HepG2 (cell line): ENCODE data around the gene TMEM150C. TPM values are rescaled to one million over a fixed set of nuclear protein-coding genes. Genes with fewer than 3 reads are reported as not detected.

ENCODE experiments used
- ATAC-seq: fragments of 200-7000 bp; cut with Tn5 transposase; 3 replicates; pipeline ENCODE4 v1.9.1; 2020; ENCODE audit warnings: mild to moderate bottlenecking, moderate library complexity
- BruUV-seq: library from RNA; stranded (reverse); fragments of 400-500 nt; replicated peaks from 2 replicates; lab custom pipeline; 2021; lab: Mats Ljungman, UMichigan
- CTCF ChIA-PET: fragments of 300-600 bp; formaldehyde crosslinking; extraction: SDS; loops from one replicate; lab custom pipeline; 2021; ENCODE audit warnings: low total read pairs, inconsistent platforms, low intra/inter-chr PET ratio; lab: Yijun Ruan, JAX
- POLR2A ChIA-PET: fragments of 350-600 bp; sonication (Branson Sonifier 250); formaldehyde crosslinking; loops from one replicate; lab custom pipeline; 2020; ENCODE audit warnings: antibody characterized with exemption, inconsistent platforms; lab: Yijun Ruan, JAX
- DNase-seq: peaks from one replicate; pipeline ENCODE4 v3.0.0-alpha.2; 2015; ENCODE audit warnings: low spot score
- FAIRE-seq: peaks from 3 replicates; lab custom pipeline; 2011; peaks lifted over from hg19 to GRCh38; lab: Jason Lieb, UNC
- H2AFZ ChIP-seq: one replicate; pipeline ENCODE4 v1.6.1; 2011; ENCODE audit warnings: low read length, inconsistent platforms
- H3K27ac ChIP-seq: fragments of 300-600 bp; 3 replicates; pipeline ENCODE4 v1.8.0; 2011; ENCODE audit warnings: mixed run types, mild to moderate bottlenecking, mixed read lengths, low read length, inconsistent platforms; ENCODE audit not compliant: insufficient read depth; ENCODE audit errors: extremely low read length
- H3K27me3 ChIP-seq, 2 experiments: fragments of 200-600 bp in 1 of 2; 2 replicates in 1 of 2; 3 replicates in 1 of 2; pipeline versions ENCODE4 v1.6.0 to v1.8.0; 2011; ENCODE audit warnings: low read length in 2 of 2, mild to moderate bottlenecking in 2 of 2, moderate library complexity in 2 of 2, inconsistent platforms in 1 of 2; ENCODE audit not compliant: insufficient read depth in 2 of 2, control insufficient read depth in 1 of 2
- H3K36me3 ChIP-seq, 2 experiments: fragments of 200-600 bp in 1 of 2; replicated peaks in 1 of 2; 2 replicates in 1 of 2; 3 replicates in 1 of 2; pipeline versions ENCODE4 v1.5.1 to v1.8.0; 2011; ENCODE audit warnings: low read length in 2 of 2, inconsistent platforms in 1 of 2; ENCODE audit not compliant: insufficient read depth in 2 of 2, control insufficient read depth in 1 of 2
- H3K4me1 ChIP-seq: 2 replicates; pipeline ENCODE4 v1.5.1; 2012; ENCODE audit warnings: low read length, inconsistent platforms; ENCODE audit not compliant: insufficient read depth
- H3K4me2 ChIP-seq: 2 replicates; pipeline ENCODE4 v1.6.0; 2011; ENCODE audit warnings: low read depth, low read length, inconsistent platforms
- H3K4me3 ChIP-seq, 3 experiments: fragments of 200-600 bp in 1 of 3; sonication (generic), shearing (Covaris generic) in 1 of 3; replicated peaks in 1 of 3; 2 replicates each; pipeline ENCODE4 v1.5.1; 2011 to 2016; ENCODE audit warnings: low read length in 3 of 3, inconsistent platforms in 2 of 3, low read depth in 2 of 3, mild to moderate bottlenecking in 2 of 3, control low read depth in 1 of 3, mixed read lengths in 1 of 3; ENCODE audit not compliant: insufficient read depth in 1 of 3
- H3K79me2 ChIP-seq: one replicate; pipeline ENCODE4 v1.6.1; 2011; ENCODE audit warnings: low read length, inconsistent platforms; ENCODE audit not compliant: insufficient read depth
- H3K9ac ChIP-seq: 2 replicates; pipeline ENCODE4 v1.6.0; 2011; ENCODE audit warnings: mild to moderate bottlenecking, low read depth, low read length, inconsistent platforms; ENCODE audit not compliant: insufficient read depth
- H3K9me3 ChIP-seq: 2 replicates; pipeline ENCODE4 v1.5.1; 2012; ENCODE audit warnings: mild to moderate bottlenecking, low read length
- H4K20me1 ChIP-seq: 2 replicates; pipeline ENCODE4 v1.6.0; 2011; ENCODE audit warnings: inconsistent platforms, mild to moderate bottlenecking, low read length, moderate library complexity; ENCODE audit not compliant: insufficient read depth
- HOXA3 ChIP-seq: sonication (generic); formaldehyde crosslinking; IDR thresholded peaks from 2 replicates; pipeline ENCODE4 v1.5.0; 2020; ENCODE audit warnings: missing genetic modification reagents
- HOXD1 ChIP-seq: sonication (generic); formaldehyde crosslinking; IDR thresholded peaks from 2 replicates; pipeline ENCODE4 v1.5.0; 2020; ENCODE audit warnings: missing genetic modification reagents
- MTA3 ChIP-seq: sonication (generic); formaldehyde crosslinking; IDR thresholded peaks from 2 replicates; pipeline ENCODE4 v1.4.0; 2020; ENCODE audit warnings: missing genetic modification reagents
- SAP130 ChIP-seq: IDR thresholded peaks from 2 replicates; pipeline ENCODE4 v1.6.1; 2016; ENCODE audit warnings: low read depth
- SATB2 ChIP-seq: sonication (generic); formaldehyde crosslinking; IDR thresholded peaks from 2 replicates; pipeline ENCODE4 v1.5.0; 2020; ENCODE audit warnings: missing genetic modification reagents
- ZNF331 ChIP-seq: sonication (generic); formaldehyde crosslinking; IDR thresholded peaks from 2 replicates; pipeline ENCODE4 v1.4.0; 2020; ENCODE audit warnings: missing genetic modification reagents
- ZNF678 ChIP-seq: sonication (generic); formaldehyde crosslinking; IDR thresholded peaks from 2 replicates; pipeline ENCODE4 v1.4.0; 2020; ENCODE audit warnings: mild to moderate bottlenecking, missing genetic modification reagents
- ZNF747 ChIP-seq: sonication (generic); formaldehyde crosslinking; IDR thresholded peaks from 2 replicates; pipeline ENCODE4 v1.8.1; 2023; ENCODE audit warnings: missing genetic modification reagents, mild to moderate bottlenecking, borderline replicate concordance
- WGBS: methylation state at CpG from one replicate; pipeline ENCODE4 v1.1.6; 2017; ENCODE audit warnings: low lambda C conversion rate; 5-methylcytosine and 5-hydroxymethylcytosine counted together
- in situ Hi-C: cut with HindIII; loops from 2 replicates; pipeline ENCODE4 v1.10.0; 2017; ENCODE audit warnings: low pct_unique_long_range_greater_than_20kb; ENCODE audit not compliant: extremely low pct_ligation_motif_present
- intact Hi-C: fragments of 100-400 bp; cut with micrococcal nuclease; formaldehyde crosslinking; loops from one replicate; pipeline ENCODE4 v1.10.0; 2022; ENCODE audit not compliant: unreplicated experiment
- polyA plus RNA-seq, 8 experiments: library from polyadenylated mRNA; depleted of rRNA in 3 of 8; stranded (reverse) in 7 of 8; unstranded in 1 of 8; fragments of >200 nt; fragmentation: Illumina TruSeq in 4 of 8; extraction: Trizol in 4 of 8; gene quantifications; 2 replicates each; pipeline versions ENCODE4 v1.2.1 to v1.2.3, GENCODE V29; 2011 to 2016; ENCODE audit warnings: low read depth in 4 of 8, missing spikeins in 1 of 8, mixed read lengths in 1 of 8; ENCODE audit not compliant: insufficient read depth in 1 of 8
- total RNA-seq, 5 experiments: library from RNA; depleted of rRNA; stranded (reverse); fragments of >200 nt; fragmentation: Illumina TruSeq; extraction: Trizol; gene quantifications; 2 replicates each; pipeline ENCODE4 v1.2.3, GENCODE V29; 2016; ENCODE audit warnings: low read depth in 1 of 5
- TF ChIP-seq, protein P1 (sequence below): sonication (generic); formaldehyde crosslinking; IDR thresholded peaks from 2 replicates; pipeline ENCODE4 v1.4.0; 2020; ENCODE audit warnings: mild to moderate bottlenecking, missing genetic modification reagents
- TF ChIP-seq, protein P2 (sequence below): sonication (generic); formaldehyde crosslinking; IDR thresholded peaks from 2 replicates; pipeline ENCODE4 v1.8.1; 2023; ENCODE audit warnings: mild to moderate bottlenecking, moderate library complexity, missing genetic modification reagents
- TF ChIP-seq, protein P3 (sequence below): sonication (generic); formaldehyde crosslinking; IDR thresholded peaks from 2 replicates; pipeline ENCODE4 v1.5.1; 2020; ENCODE audit warnings: mild to moderate bottlenecking, missing genetic modification reagents, moderate library complexity
- TF ChIP-seq, protein P4 (sequence below): IDR thresholded peaks from 2 replicates; pipeline ENCODE4 v1.6.1; 2012; ENCODE audit warnings: inconsistent platforms
- TF ChIP-seq, protein P5 (sequence below): sonication (generic); formaldehyde crosslinking; IDR thresholded peaks from 2 replicates; pipeline ENCODE4 v1.5.0; 2020; ENCODE audit warnings: mild to moderate bottlenecking, missing genetic modification reagents

TMEM150C gene
- total and polyA plus RNA-seq, 2 of the 13 experiments (the other 11 are each of a cell fraction or from before 2014, with no cell fraction given), result 0.33 to 0.42 TPM

DNA sequence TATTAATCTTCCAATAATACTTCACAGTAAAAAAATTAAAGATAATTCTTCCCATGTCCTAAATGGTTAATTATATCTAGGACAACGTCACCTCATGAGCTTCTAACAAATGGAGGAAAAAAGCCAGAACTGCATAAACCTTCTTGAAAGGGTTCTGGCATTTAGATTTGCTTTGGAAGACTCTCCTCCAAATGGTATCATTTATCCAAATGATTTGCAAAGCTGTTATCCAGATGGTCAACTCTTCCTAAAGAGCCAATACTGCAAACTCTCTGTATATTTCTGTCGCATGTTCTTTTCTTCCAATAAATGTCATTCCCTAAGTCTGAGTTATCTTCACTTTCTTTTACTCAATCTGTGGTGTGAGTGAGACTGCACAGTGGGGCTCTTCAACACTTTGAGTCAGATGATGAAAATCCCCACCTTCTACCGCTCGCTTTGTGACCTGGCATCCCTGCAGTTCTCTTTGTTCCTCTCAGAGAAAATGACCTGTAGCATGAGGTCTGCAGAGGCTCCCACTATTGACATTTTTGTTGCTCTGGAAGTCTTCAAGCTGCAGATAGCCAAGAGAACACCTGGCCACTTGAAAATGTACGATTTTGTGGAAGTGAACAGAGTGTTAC is 52.9 kb downstream of the TMEM150C start:
- ChIA-PET POLR2A (no interaction called here), CTCF (no interaction called here)
- H2AFZ ChIP-seq, result no peak overlapping the region
- no peak overlapping the region for H3K9ac ChIP-seq
- H3K4me2 ChIP-seq, result no peak overlapping the region
- no peaks in the 10 kb centered on the region for H3K4me1 ChIP-seq
- in situ Hi-C loops, result no loop called here
- H3K27me3 ChIP-seq, result no peaks in the 10 kb centered on the region; a peak in 1 of 5 replicates
- DNase-seq (no peak), ATAC-seq (no peak), FAIRE-seq (no peak)
- no peaks in the 10 kb centered on the region for H3K9me3 ChIP-seq
- H3K79me2 ChIP-seq, result no peaks in the 10 kb centered on the region
- intact Hi-C loops, result no loop called here
- H4K20me1 ChIP-seq, result no peaks in the 10 kb centered on the region
- BruUV-seq, result no TSS peak
- WGBS, result 74% methylated on average over 5 of the region's 5 CpGs
- no peak overlapping the region for H3K27ac ChIP-seq
- no peaks in the 10 kb centered on the region for H3K36me3 ChIP-seq
- H3K4me3 ChIP-seq, result no peak overlapping the region
- TF ChIP-seq ZNF747 (CRISPR knock-in tag) (no peak), SATB2 (no peak), HOXA3 (no peak), ZNF331 (CRISPR knock-in tag) (no peak), ZNF678 (no peak), HOXD1 (no peak), SAP130 (CRISPR knock-in tag) (no peak), MTA3 (CRISPR knock-in tag) (no peak)
- TF ChIP-seq, protein P1, sequence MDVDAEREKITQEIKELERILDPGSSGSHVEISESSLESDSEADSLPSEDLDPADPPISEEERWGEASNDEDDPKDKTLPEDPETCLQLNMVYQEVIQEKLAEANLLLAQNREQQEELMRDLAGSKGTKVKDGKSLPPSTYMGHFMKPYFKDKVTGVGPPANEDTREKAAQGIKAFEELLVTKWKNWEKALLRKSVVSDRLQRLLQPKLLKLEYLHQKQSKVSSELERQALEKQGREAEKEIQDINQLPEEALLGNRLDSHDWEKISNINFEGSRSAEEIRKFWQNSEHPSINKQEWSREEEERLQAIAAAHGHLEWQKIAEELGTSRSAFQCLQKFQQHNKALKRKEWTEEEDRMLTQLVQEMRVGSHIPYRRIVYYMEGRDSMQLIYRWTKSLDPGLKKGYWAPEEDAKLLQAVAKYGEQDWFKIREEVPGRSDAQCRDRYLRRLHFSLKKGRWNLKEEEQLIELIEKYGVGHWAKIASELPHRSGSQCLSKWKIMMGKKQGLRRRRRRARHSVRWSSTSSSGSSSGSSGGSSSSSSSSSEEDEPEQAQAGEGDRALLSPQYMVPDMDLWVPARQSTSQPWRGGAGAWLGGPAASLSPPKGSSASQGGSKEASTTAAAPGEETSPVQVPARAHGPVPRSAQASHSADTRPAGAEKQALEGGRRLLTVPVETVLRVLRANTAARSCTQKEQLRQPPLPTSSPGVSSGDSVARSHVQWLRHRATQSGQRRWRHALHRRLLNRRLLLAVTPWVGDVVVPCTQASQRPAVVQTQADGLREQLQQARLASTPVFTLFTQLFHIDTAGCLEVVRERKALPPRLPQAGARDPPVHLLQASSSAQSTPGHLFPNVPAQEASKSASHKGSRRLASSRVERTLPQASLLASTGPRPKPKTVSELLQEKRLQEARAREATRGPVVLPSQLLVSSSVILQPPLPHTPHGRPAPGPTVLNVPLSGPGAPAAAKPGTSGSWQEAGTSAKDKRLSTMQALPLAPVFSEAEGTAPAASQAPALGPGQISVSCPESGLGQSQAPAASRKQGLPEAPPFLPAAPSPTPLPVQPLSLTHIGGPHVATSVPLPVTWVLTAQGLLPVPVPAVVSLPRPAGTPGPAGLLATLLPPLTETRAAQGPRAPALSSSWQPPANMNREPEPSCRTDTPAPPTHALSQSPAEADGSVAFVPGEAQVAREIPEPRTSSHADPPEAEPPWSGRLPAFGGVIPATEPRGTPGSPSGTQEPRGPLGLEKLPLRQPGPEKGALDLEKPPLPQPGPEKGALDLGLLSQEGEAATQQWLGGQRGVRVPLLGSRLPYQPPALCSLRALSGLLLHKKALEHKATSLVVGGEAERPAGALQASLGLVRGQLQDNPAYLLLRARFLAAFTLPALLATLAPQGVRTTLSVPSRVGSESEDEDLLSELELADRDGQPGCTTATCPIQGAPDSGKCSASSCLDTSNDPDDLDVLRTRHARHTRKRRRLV (CRISPR knock-in tag), result no peak
- TF ChIP-seq, protein P2, sequence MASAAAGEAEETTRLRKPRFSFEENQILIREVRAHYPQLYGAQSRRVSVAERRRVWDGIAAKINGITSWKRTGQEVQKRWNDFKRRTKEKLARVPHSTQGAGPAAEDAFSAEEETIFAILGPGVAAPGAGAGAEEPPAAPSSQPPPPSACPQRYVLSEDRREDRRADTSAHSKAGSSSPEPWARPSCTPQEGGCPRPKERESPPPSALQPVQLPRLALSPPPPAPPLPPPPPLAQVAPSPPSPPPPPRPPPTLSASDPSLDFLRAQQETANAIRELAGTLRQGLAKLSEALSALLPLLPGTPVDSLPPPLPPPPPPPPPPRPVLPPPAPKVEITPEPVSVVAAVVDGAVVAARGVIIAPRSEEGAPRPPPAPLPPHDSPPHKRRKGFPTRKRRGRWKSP (CRISPR knock-in tag), result no peak
- TF ChIP-seq, protein P3, sequence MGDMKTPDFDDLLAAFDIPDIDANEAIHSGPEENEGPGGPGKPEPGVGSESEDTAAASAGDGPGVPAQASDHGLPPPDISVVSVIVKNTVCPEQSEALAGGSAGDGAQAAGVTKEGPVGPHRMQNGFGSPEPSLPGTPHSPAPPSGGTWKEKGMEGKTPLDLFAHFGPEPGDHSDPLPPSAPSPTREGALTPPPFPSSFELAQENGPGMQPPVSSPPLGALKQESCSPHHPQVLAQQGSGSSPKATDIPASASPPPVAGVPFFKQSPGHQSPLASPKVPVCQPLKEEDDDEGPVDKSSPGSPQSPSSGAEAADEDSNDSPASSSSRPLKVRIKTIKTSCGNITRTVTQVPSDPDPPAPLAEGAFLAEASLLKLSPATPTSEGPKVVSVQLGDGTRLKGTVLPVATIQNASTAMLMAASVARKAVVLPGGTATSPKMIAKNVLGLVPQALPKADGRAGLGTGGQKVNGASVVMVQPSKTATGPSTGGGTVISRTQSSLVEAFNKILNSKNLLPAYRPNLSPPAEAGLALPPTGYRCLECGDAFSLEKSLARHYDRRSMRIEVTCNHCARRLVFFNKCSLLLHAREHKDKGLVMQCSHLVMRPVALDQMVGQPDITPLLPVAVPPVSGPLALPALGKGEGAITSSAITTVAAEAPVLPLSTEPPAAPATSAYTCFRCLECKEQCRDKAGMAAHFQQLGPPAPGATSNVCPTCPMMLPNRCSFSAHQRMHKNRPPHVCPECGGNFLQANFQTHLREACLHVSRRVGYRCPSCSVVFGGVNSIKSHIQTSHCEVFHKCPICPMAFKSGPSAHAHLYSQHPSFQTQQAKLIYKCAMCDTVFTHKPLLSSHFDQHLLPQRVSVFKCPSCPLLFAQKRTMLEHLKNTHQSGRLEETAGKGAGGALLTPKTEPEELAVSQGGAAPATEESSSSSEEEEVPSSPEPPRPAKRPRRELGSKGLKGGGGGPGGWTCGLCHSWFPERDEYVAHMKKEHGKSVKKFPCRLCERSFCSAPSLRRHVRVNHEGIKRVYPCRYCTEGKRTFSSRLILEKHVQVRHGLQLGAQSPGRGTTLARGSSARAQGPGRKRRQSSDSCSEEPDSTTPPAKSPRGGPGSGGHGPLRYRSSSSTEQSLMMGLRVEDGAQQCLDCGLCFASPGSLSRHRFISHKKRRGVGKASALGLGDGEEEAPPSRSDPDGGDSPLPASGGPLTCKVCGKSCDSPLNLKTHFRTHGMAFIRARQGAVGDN (CRISPR knock-in tag), result no peak
- TF ChIP-seq, protein P4, sequence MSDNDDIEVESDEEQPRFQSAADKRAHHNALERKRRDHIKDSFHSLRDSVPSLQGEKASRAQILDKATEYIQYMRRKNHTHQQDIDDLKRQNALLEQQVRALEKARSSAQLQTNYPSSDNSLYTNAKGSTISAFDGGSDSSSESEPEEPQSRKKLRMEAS, result no peak
- TF ChIP-seq, protein P5, sequence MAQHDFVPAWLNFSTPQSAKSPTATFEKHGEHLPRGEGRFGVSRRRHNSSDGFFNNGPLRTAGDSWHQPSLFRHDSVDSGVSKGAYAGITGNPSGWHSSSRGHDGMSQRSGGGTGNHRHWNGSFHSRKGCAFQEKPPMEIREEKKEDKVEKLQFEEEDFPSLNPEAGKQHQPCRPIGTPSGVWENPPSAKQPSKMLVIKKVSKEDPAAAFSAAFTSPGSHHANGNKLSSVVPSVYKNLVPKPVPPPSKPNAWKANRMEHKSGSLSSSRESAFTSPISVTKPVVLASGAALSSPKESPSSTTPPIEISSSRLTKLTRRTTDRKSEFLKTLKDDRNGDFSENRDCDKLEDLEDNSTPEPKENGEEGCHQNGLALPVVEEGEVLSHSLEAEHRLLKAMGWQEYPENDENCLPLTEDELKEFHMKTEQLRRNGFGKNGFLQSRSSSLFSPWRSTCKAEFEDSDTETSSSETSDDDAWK, result no peak
